ENCODE results near the gene KCNA1.
A peak's percentile ranks its signal among the peaks of the same experiment; 100 is the strongest.
"Not testable (repeated sequence)": the region's sequence is repeated elsewhere in the genome, so short reads cannot be mapped to it uniquely, and the experiment has no call there.

KCNA1 gene

GRCh38 chr12:4909734-4910501, at the start of gene KCNA1:
Gene KCNA1, plus strand, starts transcription at chr12:4909905. Its CDS starts 1,474 bp downstream, at chr12:4911379.
- no peak for DNase-seq

DNA sequence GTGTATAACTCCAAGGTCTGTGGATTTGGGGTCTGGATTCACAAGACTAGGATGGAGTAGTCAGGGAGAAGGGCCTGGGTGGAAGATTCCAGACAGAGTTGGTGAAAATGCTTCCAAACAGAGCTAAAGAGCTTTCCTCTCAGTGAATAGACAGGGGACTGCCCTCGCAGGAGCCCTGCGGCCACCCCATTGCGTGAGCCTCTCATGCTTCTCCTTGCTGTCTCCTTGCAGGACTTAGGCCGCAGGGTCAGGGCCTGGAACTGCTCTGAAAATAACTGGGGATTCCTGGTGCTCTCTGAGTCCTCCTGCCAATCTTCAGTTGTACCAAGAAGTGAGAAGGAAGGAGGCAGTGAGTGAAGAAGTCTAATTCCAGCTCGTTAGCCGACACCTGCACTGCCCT, 49.0 kb upstream of the KCNA1 start:
- no peak for DNase-seq

GRCh38 chr12:4862809-4863208, 46.9 kb upstream of the KCNA1 start:
- DNase-seq: no peak

DNA sequence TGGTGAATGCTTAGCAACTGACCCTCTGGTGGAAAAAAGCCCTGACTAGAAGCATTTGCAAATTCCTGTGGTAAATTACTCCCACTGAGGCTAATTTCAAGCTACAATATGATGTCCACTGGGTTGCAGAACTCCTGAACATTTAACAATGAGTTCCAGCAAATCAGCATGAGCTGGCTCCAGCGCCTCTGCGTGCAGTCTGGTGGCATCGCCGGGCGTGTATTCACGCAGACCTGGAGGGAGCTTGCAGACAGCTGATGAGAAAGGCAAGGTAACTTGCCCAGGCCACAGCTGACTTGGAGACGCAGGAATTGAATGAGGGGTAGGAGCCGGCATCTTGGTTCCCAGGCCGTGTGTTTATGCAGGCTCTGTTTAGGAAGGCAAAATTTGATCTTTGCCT, 45.1 kb upstream of the KCNA1 start:
- DNase-seq: no peak

- DNase-seq: no peak
Observed at GRCh38 chr12:4865246-4865645, 44.5 kb upstream of the KCNA1 start.

DNA sequence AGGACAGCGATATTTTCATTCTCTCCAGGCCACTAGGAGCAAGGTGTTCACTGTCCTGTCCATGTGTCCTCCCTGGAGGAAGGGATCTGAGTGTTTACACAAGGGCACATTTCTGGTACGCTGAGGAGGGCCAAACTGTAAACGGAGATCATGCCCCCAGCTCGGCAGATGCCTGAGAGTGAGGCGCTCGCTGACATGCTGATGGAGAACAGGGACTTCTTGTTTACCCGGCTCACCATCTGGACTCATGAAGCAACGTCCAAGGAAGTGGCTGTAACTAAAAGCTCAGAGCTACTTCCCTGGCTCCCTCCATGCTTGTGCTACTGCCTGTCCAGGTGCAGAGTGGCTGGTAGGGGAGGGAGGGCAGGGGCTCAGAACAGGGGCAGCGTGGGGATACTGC, 43.4 kb upstream of the KCNA1 start:
- no peak for DNase-seq

GRCh38 chr12:4867384-4867783, 42.3 kb upstream of the KCNA1 start:
- no peak for DNase-seq

DNA sequence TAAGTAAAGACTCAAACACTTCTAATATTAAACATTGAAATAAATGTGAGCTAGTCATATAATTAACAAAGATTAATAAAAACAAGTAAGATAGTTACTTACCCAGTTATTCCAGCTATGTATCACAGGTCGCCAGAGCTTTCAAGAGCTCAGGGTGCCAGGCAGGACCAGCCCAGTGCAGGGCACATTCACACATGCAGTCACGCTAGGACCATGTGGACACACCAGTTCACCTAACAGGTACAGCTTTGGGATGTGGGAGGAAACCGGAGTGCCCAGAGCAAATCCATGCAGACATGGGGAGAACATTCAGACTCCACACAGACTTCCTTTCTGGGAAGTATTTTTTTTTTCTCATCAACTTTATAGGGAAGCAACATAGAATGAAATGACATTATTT, 39.3 kb upstream of the KCNA1 start:
- no peak for DNase-seq

GRCh38 chr12:4871514-4871913, 38.2 kb upstream of the KCNA1 start:
- DNase-seq: no peak

- DNase-seq: no peak
Observed at GRCh38 chr12:4873947-4874346, 35.8 kb upstream of the KCNA1 start.

GRCh38 chr12:4874671-4875070, 35.0 kb upstream of the KCNA1 start:
- DNase-seq: no peak

- not testable (repeated sequence) for DNase-seq
Observed at GRCh38 chr12:4879481-4879880, 30.2 kb upstream of the KCNA1 start.

- no peak for DNase-seq
Observed at GRCh38 chr12:4881266-4882064, 28.2 kb upstream of the KCNA1 start.

GRCh38 chr12:4891866-4892265, 17.8 kb upstream of the KCNA1 start:
- no peak for DNase-seq

- DNase-seq: no peak
Observed at GRCh38 chr12:4892418-4892817, 17.3 kb upstream of the KCNA1 start.

GRCh38 chr12:4894019-4894418, 15.7 kb upstream of the KCNA1 start:
- no peak for DNase-seq

DNA sequence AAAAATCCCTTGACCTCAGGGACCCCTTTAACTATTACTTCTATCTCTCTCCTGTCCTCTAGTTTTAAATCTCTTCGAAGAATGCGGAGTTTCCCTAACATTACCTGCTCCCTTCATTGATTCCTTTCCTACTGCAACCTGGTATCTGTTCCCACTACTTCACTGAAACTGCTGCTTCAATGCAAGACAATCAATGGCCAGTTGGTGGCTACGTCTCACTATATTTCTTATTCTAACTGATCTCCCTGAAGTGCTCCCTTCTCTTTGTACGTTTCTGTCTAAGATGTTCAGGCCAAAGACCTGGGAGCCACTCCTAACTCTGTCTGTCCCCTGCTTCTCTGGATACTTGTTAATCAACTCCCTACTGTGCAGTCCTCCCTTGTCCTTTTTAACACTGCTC, 10.3 kb upstream of the KCNA1 start:
- no peak for DNase-seq

DNA sequence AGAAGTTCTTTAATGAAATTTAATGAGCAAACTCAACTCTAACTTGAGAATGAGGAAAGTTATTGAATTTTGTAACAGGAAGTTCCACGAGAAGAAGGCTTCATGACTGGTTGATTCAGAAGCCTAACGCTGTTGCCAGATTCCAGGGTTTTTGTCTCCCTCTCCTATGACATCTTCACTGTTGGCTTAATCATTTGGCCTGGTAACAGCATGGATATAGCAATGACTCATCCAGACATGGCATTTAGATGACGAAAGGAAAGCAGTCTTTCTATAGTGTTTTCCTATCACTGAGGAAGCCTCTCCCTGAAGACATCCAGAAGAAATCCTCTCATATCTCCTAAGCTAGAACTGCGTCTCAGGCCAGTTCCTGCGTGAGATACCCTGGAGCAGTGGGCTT, 9.4 kb upstream of the KCNA1 start:
- peak in 1 of 2 experiments; percentile 20 for DNase-seq

DNA sequence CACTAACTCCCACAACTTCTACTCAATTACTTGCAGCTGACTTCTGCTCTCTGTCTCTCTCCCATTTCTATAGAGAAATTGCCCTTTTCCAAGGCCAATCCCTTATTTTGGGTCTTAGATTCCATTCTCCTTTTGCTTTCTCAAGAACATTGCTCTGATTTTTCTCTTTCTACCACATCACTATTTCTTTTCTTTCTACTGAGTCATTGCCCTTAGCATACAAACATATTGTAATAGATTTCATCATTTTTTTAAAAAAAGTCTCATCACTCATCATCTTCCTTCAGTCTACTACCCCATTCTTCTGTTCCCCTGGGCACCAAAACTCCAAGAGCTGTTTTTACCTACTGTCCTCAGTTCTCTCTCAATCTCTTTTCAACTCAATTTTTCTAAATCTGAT, 4.4 kb upstream of the KCNA1 start:
- DNase-seq: no peak

DNA sequence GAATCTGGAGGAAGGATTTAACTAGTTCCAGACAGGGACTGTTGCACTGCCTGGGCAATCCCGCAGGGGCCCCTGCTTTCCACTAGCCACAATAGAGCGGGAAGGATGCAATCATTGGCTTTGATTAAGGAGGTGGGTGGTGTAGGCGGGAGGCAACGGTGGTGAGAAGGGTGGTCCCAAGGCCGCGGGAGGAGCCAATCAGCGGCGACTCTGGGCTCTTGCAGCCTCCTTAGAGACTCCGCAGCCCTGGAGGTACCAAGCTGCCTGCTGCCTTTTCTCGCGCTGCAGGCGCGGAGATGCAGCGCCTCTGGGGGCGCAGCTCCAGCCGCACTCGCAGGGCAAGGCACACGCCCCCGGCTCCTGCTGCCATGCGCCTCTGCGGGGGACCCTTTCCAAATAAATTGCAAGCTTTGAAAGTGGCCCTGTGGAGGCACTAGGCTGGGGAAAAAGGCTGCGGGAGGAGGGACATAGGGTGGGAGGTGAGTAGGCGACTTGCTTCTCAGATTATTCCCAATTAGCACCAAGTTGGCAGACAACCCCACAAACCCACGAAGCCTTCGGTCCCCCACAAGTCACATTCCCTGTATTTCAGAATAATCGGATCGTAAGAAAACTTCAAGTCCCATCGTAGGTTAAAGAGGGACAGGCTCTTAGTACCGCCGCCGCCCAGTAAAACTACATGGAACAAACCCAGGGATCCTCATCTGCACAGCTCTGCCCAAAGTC, 858 bp upstream of the KCNA1 start:
- no peak for DNase-seq

- DNase-seq: no peak
Observed at GRCh38 chr12:4909410-4909733, 333 bp upstream of the KCNA1 start.

DNA sequence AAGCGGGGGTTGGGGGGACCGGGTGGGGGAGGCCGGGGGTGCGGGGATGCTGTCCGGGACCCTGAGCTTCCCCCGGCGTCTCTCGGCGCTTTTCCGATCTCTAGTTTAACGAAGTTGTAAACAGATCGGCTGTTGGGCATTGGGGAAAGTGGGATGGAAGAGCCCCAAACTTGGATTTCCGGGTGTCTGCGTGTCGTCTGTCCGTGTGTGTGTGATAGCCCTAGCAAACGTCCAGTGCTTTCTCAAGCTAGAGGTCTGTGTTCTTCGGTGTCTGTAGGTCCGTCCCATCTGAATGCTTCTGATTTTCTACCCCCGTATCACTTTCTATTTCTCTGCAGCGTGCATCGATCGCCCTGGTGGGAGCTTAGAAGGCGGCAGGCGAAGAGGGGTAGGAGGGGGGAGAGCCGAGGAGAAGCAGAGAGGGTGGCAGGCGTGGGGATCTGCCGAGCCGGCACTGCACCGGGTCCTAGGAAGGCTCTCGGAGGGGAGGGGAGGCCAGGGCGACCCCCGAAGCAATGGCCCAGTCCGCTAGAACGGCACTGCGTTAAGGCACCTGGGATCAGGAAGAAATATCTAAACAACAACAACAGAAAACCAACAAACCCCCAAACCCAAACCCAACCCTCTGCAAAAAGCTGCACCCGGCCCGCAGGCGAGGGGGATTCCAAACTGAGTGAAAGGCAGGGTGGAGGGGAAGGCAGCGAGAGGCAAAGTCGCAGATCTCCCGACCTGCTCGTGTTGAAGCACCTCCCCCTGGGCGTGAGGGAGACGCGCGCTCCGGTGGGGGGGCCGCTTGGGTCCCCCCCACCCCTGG, 1.0 kb downstream of the KCNA1 start:
- DNase-seq: no peak
